GM19324 (cell line): ENCODE data around the gene RABL6.
A peak's percentile ranks its signal among the peaks of the same experiment; 100 is the strongest.
"Not testable (repeated sequence)": the region's sequence is repeated elsewhere in the genome, so short reads cannot be mapped to it uniquely, and the experiment has no call there.

Experiments used
- ATAC-seq: cut with Tn5 transposase; IDR thresholded peaks from one replicate; pipeline ENCODE4 v1.9.1; 2021; ENCODE audit warnings: mild to moderate bottlenecking, moderate library complexity; ENCODE audit not compliant: unreplicated experiment, low FRiP score

RABL6 gene

GRCh38 chr9:136831720-136832104 is 24.0 kb downstream of the RABL6 start:
- ATAC-seq, result no peak

DNA sequence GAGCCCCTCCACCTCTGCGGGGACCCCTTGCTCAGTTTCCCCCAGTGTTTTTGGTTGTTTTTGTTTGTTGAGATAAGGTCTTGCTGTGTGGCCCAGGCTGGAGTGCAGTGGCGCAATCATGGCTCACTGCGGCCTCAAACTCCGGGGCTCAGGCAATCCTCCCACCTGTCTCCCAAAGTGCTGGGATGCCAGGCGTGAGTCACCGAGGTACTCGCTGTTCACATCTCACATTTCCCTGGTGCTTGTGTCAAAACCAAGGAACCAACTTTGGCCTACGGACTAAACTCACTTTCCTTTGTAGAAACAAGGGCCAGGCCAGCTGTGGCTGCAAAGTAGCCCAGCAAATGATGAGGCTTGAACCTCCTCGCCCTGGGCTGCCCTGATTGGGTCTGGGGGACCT is 24.8 kb downstream of the RABL6 start:
- no peak for ATAC-seq

- ATAC-seq, result not testable (repeated sequence)
Observed at GRCh38 chr9:136833381-136834048, 25.8 kb downstream of the RABL6 start.

GRCh38 chr9:136835162-136835931 is 27.6 kb downstream of the RABL6 start:
- ATAC-seq, result no peak

- no peak for ATAC-seq
Observed at GRCh38 chr9:136835932-136836904, 28.5 kb downstream of the RABL6 start.

DNA sequence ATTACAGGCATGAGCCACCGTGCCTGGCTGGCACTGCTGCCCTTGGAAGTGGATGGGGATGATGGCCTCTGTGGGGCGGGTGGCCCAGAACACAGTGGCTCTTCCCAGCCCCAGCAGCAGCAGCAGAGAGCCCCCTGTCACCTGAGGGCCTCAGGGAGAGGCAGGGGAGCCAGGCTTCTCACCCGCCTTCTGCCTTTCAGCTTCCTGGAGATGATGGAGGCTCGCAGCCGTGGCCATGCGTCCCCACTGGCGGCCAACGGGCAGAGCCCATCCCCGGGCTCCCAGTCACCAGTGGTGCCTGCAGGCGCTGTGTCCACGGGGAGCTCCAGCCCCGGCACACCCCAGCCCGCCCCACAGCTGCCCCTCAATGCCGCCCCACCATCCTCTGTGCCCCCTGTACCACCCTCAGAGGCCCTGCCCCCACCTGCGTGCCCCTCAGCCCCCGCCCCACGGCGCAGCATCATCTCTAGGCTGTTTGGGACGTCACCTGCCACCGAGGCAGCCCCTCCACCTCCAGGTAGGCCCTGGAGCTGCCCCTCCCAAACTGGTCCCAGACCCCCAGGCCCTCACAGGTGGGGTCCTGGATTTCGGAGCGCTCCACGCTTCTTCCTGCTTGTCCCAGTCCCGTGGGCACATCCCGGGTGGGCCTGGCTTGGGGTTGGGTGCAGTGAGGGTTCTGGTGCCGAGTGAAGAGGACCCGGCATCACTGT is 29.6 kb downstream of the RABL6 start:
- ATAC-seq, result no peak

GRCh38 chr9:136837856-136838277 is 30.1 kb downstream of the RABL6 start:
- not testable (repeated sequence) for ATAC-seq

DNA sequence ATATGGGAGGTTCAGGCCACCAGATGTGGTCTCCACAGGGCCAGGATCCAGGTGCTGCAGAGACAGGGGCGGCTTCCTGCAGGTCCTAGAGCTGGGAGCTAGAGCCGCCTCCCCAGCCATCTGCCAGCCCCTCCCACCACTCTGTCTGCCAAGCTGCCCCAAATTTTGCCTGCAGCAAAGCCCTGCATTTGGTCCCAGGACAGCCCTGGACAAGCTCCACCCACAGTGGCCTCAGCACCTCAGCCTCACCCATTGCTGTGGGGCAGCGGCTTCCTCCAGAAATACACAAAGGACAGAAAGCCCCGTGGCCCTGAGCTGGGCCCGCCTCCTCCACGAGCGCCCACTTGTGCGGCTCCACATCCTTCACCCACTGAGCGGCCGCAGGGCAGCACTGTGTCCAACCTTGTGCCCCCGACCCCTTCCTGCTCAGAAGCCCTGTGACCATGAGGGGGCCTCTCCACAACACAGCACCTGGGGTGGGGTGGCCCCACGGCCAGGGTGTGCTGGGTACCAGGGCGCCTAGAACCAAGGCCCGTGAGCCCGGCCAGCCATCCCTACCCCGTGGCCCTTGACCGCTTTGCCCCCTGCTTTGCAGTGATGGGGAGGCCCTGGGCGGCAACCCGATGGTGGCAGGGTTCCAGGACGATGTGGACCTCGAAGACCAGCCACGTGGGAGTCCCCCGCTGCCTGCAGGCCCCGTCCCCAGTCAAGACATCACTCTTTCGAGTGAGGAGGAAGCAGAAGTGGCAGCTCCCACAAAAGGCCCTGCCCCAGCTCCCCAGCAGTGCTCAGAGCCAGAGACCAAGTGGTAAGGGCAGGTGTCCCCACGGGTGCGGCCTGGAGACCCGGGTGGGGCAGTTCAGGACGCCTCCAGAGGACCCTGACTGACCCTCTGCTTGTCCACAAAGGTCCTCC is 30.8 kb downstream of the RABL6 start:
- no peak for ATAC-seq

GRCh38 chr9:136839229-136840139 is 31.7 kb downstream of the RABL6 start:
- no peak for ATAC-seq

GRCh38 chr9:136840140-136840876 is 32.6 kb downstream of the RABL6 start:
- ATAC-seq, result no peak

DNA sequence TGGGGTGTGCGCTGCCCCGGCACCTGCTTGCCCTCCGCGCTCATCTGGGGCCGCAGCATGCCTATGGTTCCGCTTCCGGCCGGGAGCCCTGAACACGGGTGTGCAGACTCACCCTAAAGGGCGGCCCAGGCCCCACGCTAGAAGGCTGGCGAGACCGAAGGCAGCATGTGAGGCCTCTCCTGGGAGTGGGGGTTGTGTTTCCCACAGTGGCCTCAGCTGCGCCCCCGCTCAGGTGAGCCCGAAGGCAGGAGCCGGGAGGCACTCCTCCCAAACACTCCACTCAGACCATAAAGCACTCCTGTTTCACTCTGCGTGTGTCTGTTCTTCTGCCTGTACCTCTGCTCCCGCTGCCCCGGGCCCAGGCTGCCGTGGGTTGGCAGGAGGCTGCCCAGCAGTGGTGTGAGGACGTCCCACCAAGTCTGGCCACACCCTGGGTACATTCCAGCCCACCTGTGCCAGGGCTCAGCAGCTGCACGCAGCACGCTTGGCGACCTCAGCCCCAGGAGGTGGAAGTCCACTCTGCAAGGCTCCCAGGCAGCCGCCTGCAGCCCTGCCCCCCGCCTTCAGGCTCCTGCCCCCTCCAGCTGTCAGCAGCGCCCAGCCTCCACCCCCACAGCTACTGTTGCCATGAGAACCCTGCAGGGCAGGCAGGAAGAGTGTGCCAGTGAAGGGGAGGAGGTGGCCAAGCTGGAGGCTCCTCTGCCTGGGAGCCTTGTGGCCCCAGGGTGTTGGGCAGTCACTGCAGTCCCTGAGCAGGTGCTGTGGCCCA is 33.3 kb downstream of the RABL6 start:
- no peak for ATAC-seq

- ATAC-seq, result not testable (repeated sequence)
Observed at GRCh38 chr9:136841646-136842379, 34.1 kb downstream of the RABL6 start.

DNA sequence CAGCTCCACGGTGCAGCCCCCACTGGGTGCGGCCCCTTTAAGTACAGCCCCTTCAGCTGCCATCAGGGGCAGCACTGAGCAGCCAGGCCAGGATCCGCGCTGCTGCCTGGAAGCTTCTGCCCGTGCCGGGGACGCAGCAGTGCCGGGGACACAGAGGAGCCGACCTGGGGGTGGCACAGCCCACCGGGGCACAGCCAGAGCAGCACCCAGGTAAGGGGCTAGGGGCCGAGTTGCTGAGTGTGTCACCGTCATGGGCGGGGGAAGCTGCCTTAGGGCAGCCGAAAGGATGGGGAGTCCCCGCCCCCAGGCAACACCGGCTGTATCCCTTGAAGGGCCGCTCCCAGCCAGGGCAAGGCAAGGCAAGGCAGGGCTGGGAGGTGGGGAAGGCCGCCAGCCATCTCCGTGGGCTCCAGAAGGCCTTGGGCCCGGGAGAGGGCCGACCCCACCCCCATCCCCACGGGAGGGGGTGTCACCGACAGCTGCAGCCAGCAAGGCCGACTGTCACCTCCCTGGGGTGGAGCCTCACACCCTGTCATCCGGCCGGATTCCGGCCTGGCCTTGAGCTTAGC is 34.7 kb downstream of the RABL6 start, which contains the start of gene AJM1:
TSS of gene AJM1 (plus strand) at position 99 of the 569 bp plus-strand sequence. CDS start 1,937 bp downstream, outside the sequence.
- ATAC-seq, result peak; percentile 38

- ATAC-seq, result not testable (repeated sequence)
Observed at GRCh38 chr9:136843159-136843800, 35.5 kb downstream of the RABL6 start.
